ENCODE results near the gene SLC1A2.

- TF ChIP-seq JUNB (IDR thresholded peaks at IDR 0.05; ENCODE audit: unreplicated experiment), result no peak
- no peak for TF ChIP-seq CTCF (conservative IDR thresholded peaks at IDR 0.05; ENCODE audit: low read depth in 2 of 2)
- TF ChIP-seq EZH2 (IDR thresholded peaks at IDR 0.05; ENCODE audit: low read depth, unreplicated experiment), result no peak
- no peak for TF ChIP-seq REST (IDR thresholded peaks at IDR 0.05; ENCODE audit: unreplicated experiment)
- TF ChIP-seq EZH2phosphoT487 (IDR thresholded peaks at IDR 0.05; ENCODE audit: unreplicated experiment), result no peak
Measured at GRCh38 chr11:35236667-35237003, 182.7 kb downstream of the SLC1A2 start.

Data from GM23338 (cell line).